Fibroblast of the conjunctiva (primary cell): ENCODE data around the gene SLC23A2.
"Not testable (repeated sequence)": the region's sequence is repeated elsewhere in the genome, so short reads cannot be mapped to it uniquely, and the experiment has no call there.

Source experiments
- DNase-seq: peaks from one replicate; pipeline ENCODE4 v3.0.0-alpha.2; 2010; ENCODE audit warnings: low read depth

Gene SLC23A2

DNA sequence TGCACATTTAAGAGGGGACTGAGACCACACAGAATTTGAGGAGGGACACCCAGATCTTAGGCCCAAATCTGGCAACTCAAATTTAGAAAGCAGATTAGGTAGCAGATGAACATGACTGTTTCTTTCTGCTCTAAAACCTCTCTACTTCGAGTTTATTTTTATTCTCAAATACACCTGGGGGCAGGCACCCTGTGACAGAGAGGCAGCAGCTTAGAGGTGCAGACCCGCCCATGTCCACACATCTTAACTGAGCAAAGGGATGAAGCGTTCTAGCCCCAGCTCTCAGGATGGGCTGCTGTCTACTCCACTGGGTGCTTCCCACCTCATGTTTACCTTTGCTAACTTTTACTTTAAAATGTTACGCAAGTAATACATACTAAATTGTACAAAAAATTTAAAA lies 125.0 kb downstream of the SLC23A2 start:
- DNase-seq, result no peak

DNA sequence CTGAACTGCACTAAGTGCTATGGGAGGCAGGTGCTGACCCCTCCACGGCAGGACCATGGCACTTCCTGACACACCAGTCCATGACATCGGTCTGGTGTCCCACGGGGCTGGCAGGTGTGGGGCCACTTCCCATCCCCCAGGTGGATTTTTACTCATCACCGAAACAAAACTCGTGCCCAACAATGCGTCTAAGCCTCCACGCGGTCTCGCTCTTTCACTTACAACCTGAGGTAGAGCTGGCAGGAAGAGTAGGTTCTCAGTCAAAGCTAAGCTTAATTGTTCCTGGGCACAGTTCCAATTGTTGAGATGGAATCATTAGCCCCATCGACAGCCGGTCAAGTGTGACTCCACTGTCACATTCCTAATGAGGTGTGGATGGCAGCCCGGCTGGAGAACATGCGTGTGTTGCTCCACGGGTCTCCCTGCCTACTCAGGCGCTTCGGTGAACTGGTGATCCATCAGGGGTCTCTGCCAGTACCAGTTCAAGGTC lies 125.7 kb downstream of the SLC23A2 start:
- no peak for DNase-seq

- no peak for DNase-seq
These were observed 127.9 kb downstream of the SLC23A2 start for GRCh38 chr20:4873396-4873795.

DNA sequence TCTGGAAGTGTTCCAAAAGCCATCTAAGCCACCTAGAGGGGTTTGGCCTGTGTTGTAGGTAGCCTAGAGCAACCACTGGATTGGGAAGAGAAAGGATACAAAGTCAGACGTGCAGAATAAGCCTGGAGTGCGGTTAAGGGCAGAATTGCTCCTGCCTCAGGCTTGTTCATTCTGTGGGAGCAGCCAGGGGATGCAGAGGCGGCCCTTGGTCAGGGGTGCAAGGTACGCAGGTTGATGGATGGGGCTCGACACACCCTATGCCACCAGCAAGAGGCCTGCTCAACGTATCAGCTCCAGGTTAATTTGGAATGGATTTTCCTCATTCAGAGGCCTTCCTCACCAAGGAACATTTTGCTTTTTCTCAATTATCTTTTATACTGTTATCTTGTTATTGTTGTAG lies 129.8 kb downstream of the SLC23A2 start:
- no peak for DNase-seq

DNA sequence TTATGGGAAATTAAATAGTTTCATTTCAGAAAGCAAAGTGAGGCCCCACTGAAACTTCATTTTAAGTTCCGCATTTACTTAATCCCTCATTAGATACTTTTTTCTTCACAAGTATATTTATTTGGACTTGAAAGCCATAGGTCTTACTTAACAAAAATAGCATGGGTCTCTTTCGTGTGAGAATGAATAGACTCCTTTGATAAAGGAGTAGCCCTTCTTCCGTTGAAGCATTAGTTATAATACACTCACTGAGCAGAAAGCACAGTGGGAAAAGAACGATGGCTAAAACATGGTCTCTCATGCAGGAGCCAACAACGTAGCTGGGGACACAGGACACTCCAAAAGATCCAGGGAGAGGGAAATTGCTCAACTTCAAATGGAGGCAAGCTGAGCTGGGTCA lies 130.4 kb downstream of the SLC23A2 start:
- no peak for DNase-seq

GRCh38 chr20:4869290-4870193 lies 131.8 kb downstream of the SLC23A2 start:
- DNase-seq, result no peak

DNA sequence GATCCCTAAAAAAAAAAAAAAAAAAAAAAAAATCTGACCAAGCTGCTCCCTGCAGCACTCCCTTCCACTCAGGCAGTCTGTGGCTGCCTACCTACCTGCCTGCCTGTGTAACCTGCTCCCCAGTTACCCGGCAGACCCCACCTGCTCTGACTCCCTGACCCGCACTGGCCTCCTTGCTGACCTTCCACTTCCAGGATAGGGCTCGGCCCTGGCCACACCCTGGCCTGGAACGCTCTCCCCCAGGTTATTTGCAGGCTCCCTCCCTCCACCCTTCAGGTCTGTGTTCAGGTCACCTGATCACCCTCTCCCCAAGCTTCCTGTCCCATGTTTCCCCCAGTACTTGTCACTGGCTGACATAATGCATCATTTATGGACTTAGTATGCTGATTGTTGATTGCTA lies 134.3 kb downstream of the SLC23A2 start:
- DNase-seq, result no peak

GRCh38 chr20:4866429-4866828 lies 134.9 kb downstream of the SLC23A2 start:
- DNase-seq, result no peak

GRCh38 chr20:4864311-4864752 lies 137.0 kb downstream of the SLC23A2 start:
- no peak for DNase-seq

DNA sequence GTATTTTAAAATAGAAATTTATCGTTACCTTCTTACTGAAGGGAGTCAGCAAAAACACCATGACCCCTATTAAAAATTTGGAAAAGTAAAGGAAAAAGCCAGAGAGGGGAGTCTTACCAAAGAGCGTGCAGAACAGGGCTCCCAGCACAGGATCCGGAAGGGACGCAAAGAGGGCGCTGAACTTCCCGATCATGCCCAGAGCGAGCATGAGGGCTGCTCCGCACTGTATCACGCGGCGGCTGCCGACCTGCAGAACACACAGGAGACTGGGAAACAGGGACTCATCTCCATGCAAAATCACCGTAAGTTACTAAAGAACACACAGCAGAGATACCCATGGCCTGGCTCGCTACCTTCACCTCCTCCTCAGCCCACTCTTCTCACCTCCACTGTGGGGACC lies 138.6 kb downstream of the SLC23A2 start:
- DNase-seq, result no peak

DNA sequence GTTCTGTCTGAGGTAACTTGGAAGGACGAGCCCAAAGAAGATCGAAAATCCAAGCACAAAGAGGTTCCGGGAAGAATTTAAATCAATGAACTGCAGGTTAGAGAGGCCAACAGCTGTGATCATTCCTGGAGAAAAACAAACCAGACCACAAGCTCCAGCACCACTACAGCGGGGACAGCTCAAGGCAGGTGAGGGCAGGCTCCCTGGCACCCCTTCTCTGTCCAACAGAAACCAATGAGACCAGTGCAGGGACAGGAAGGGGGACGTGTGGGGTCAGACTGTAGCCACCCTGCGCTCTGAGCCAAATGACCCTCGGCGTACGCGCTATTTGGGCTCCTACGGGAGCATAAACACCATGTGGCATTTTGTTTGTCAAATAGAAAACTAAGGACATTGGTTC lies 139.3 kb downstream of the SLC23A2 start:
- no peak for DNase-seq

DNA sequence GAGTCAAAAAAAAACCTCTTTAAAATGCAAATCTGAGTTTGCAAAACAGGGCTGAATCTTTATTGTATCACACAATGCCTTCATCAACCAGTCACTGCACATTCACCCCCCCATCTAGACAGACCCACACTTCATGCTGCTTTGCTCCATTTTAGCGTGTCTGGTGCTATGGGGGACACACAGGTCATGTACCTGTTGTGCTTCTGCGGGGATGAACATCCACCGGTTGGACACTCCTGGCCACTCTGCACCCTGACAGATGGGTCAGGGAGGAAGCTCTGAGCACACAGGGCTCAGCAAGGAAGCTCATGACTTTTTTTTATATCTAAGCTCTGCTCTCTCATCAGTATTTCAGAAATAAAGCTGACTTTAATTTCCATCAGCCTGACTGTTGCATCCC lies 143.3 kb downstream of the SLC23A2 start:
- no peak for DNase-seq

DNA sequence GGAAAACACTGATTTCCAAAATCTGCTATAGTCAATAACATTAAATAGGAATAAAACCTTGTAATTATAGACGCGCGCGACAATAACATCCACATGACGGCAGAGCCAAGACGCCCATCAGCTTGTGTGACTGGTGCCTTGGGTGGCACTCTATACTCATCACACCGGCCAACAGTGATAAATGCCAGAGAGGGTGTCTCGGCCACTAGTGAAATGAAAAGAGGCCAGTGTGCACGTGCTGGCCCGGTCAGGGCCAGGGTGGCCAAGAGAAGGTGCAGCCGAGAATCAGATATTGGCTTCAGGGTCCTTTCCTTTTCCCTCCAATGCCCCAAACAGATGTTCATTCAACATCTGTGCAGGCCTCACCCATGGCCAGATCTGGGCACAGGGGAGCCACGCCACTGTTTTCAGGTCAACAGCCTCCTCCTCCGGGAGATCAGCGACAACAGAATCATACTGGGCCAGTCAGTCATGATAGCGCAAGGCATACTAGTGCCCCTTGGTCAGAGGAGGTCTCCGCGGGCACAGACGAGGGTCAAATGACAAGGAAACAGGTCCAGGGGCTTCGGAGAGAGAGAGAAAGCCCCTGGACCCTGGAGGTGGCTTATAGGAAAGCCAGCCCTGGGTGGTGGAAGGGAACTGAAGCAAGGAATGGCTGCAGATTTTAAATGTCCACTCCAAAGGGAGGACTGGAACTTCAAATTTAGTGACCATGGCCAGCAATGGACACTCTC lies 145.1 kb downstream of the SLC23A2 start:
- no peak for DNase-seq

DNA sequence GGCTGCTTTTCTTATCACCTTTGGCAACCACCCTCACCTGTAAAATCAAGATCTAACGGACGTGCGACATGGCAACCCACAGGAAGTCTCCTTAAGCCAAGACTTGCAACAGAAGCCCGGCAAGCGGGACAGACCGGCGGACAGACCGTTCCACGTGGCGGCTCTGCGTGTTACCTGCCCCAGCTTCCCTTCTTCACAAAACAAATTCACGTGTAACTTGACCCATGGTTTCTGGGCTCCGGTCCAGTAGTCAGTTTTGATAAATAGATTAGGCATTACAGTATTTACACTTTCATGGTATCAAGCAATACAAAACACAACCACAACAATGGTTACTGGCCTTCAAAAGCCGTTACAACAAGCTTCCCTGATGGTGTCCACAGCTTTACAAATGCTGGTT lies 145.8 kb downstream of the SLC23A2 start:
- no peak for DNase-seq

DNA sequence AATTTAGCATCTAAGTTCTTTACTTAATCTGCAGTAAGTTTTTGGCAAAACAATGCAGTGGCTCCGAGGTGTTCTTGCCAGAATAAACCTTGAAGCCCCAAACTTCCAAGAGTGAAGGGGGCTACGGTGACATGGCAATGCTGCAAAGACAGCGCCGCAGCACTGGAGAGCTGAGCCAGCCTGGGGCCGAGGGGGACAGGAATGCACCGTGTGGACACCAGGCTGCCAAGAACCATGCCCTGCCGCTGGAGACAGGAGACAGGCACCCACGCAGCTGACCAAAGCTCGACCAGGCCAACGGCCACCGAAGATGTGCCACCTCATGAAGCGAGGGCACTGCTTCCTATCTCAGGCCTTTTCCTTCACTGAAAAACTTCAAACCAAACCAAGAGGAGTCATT lies 146.2 kb downstream of the SLC23A2 start:
- DNase-seq, result no peak

GRCh38 chr20:4854561-4854901 lies 146.8 kb downstream of the SLC23A2 start:
- no peak for DNase-seq

GRCh38 chr20:4853757-4854560 lies 147.4 kb downstream of the SLC23A2 start:
- DNase-seq, result no peak

GRCh38 chr20:4853004-4853403 lies 148.3 kb downstream of the SLC23A2 start:
- no peak for DNase-seq

DNA sequence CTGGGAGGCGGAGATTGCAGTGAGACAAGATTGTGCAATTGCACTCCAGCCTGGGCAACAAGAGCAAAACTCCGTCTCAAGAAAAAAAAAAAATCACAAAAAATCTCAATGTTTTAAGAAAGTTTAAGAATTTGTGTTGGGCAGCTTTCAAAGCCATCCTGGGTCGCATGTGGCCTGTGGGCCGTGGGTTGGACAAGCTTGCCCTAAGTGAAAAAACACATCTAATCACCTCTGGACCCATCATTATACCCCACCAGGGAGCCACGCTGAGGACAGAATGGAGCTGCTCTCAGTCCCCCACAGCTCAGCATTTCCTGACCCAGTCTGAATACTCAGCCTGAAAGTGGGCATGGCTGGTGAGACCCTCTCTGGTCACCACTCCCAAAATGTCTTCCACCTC lies 150.3 kb downstream of the SLC23A2 start:
- DNase-seq, result no peak

GRCh38 chr20:4848829-4849228 lies 152.5 kb downstream of the SLC23A2 start:
- not testable (repeated sequence) for DNase-seq

DNA sequence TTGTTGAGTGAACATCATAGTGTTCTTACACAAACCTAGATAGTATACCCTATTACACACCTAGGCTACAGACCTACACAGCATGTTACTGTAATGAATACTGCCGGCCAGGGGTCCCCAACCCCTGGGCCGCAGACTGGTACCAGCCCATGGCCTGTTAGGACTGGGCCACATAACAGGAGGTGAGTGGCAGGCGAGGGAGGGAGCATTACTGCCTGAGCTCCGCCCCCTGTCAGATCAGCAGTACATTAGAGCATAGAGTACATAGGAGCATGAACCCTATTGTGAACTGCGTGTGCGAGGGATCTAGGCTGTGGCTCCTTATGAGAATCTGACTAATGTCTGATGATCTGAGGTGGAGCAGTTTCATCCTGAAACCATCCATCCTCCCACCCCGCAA lies 153.3 kb downstream of the SLC23A2 start:
- DNase-seq, result no peak

DNA sequence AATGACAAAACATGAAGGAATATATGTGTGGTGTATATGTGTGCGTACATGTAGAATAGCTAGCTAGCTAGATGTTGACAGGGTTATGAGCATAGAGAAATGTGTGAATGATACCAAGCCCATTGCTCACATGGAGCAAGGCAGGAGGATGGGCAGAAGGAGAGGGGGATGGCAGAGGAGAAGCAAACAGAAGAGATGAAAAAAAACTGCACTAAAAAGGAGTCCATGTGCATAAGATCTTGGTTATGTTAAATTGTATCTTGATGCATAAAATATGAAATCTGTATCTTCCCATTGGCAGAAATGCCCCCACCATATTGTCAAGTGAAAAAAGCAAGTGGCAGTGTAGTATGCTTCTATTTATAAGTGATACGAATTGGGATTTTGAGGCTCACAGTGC lies 154.5 kb downstream of the SLC23A2 start:
- DNase-seq, result no peak
